Measurements from ENCODE around the gene THTPA.

Gene THTPA

DNA sequence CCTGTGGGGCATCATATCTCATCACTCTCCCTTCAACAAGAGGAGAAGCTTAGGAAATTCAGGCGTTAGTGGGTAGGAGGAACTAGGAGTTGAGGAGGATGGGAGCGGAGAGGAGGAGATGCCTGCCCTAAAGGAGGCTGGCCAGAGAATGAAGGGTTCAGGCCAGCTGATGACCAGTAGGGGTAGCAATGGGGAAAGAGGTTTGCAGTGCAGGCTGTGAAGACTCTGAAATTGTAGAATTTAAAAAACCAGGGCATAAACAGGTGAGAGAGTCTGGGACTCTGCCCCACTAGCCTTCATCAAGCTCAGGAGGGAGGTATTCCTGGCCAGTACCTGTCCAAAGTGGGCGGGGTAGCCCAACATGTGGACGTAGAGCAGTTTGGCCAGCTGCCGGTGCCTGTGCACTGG is 10.7 kb downstream of the THTPA start:
- TF ChIP-seq, protein P1, sequence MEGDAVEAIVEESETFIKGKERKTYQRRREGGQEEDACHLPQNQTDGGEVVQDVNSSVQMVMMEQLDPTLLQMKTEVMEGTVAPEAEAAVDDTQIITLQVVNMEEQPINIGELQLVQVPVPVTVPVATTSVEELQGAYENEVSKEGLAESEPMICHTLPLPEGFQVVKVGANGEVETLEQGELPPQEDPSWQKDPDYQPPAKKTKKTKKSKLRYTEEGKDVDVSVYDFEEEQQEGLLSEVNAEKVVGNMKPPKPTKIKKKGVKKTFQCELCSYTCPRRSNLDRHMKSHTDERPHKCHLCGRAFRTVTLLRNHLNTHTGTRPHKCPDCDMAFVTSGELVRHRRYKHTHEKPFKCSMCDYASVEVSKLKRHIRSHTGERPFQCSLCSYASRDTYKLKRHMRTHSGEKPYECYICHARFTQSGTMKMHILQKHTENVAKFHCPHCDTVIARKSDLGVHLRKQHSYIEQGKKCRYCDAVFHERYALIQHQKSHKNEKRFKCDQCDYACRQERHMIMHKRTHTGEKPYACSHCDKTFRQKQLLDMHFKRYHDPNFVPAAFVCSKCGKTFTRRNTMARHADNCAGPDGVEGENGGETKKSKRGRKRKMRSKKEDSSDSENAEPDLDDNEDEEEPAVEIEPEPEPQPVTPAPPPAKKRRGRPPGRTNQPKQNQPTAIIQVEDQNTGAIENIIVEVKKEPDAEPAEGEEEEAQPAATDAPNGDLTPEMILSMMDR (IDR thresholded peaks at IDR 0.05; ENCODE audit: extremely low read depth, insufficient read depth, missing control alignments) = peak; percentile 14
- in situ Hi-C loops (cut with MboI; ENCODE audit: low pct_unique_long_range_greater_than_20kb, low sequenced_read_pairs, unreplicated experiment) = loop anchor here (5.0 kb wide), 1 partner anchor 89 kb away; no protein-coding TSS in a partner anchor
- no peak for DNase-seq (ENCODE audit: low spot score)

DNA sequence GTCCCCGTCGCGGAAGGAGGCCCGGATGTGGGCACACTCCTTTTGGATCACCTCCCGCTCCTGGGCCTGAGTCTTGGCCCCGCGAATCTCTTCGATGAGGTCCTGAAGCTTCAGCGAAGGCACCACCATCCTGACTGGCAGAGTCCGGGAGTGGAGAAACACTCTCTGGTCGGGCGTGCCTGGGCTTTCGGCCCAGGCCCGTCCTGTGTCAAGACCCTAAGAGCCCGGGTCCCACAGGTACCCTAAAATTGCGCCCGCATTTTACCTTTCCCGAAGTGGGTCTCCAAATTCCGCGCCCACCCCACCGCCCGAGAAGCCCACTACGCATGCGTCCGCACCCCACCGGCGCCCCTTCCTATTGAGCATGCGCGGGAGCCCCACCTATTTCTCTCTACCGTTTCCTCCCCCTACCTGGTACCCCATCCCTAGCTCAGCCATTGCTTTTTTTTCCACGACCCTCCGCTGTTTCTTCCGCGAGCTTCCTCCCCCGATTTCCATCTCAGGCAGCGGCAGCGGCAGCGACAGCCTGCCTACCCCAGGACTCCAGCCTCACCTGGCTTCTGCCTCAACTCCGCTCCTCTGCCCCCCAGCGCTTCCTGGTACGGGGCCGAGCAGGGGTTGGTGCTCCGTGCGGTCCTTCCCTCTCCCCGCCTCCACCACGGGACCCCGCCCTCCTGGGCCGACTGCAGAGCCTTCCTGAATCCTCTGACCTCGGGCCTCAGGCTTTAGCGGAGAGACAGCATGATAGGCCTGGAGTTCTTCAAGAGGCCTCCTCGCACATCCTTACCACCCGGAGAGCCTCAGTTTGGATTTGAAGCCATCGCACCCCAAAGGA is 11.3 kb downstream of the THTPA start, which contains the start of gene AP1G2:
AP1G2 (minus strand) TSS at position 606 of the 835 bp plus-strand sequence; CDS start at position 129, 477 bp downstream.
- in situ Hi-C loops (cut with MboI; ENCODE audit: low pct_unique_long_range_greater_than_20kb, low sequenced_read_pairs, unreplicated experiment) = loop anchor here (5.0 kb wide), 1 partner anchor 90 kb away; no protein-coding TSS in a partner anchor
- TF ChIP-seq, protein P1 (IDR thresholded peaks at IDR 0.05; ENCODE audit: extremely low read depth, insufficient read depth, missing control alignments) = no peak
- peak; percentile 90 for DNase-seq (ENCODE audit: low spot score)

DNA sequence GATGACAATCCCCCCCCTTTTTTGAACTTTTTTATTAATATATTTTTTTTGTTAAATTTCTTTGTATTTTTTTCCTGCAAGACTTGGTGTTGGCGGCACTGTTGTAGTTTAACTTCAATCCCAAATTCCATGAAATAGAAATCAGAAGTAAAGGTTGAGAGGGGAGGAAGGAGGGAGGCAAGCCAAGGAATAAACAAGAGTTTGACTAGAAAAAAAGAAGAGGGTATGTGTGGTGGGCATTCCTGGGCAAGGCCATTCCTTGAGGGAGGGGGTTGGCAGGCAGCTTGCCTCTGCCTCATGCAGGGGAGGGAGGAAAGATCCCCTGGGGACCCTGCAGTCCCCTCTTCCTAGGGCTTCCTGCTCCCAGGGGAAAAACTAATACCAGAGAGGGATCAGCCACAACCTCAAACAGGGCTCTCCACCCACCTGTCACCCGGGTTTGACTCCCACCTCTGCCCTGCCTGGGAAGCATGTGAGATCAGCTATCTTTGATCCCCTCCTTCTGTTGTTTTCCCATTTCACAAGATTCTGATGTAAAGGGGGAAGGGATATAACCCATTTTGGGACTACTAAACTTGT is 12.0 kb downstream of the THTPA start:
- TF ChIP-seq, protein P1 (IDR thresholded peaks at IDR 0.05; ENCODE audit: extremely low read depth, insufficient read depth, missing control alignments) = no peak
- in situ Hi-C loops (cut with MboI; ENCODE audit: low pct_unique_long_range_greater_than_20kb, low sequenced_read_pairs, unreplicated experiment) = loop anchor here (5.0 kb wide), 1 partner anchor 91 kb away; no protein-coding TSS in a partner anchor
- DNase-seq (ENCODE audit: low spot score) = no peak

DNA sequence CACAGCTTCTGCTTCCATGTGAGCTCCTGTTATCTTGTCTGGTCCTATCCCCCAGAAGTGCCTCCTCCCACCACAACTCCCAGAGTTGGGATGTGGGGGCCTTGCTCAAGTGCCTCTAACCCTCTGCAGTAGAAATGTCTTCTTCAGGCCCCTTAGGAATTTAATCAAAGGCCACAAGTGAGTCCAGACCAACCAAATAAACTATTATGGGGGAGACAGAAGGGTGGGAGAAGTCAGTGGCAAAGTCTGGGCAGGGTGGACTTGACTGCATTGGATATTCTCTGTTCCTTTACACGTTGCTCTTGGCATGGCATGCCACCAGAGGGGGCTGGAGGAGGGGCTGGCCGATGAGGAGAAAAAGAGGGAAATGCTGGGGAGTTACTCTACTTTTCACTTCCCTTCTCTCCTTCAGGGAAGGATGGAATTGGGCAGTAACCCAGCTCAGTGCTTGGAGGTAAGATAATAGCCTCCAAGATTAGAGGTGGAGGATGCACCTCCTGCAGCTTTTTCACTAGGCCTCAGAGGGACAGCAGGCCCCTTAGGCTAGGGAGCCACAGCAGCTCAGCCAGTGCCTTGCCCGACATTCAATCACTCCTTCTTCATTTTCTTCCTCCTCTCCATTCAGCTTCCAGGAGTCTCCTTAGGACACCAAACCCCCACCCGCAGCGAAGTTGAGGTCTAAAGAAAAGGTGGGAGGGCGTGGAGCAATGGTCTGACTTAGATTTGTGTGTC is 12.7 kb downstream of the THTPA start:
- in situ Hi-C loops (cut with MboI; ENCODE audit: low pct_unique_long_range_greater_than_20kb, low sequenced_read_pairs, unreplicated experiment) = loop anchor here (5.0 kb wide), 1 partner anchor 91 kb away; no protein-coding TSS in a partner anchor
- TF ChIP-seq, protein P1 (IDR thresholded peaks at IDR 0.05; ENCODE audit: extremely low read depth, insufficient read depth, missing control alignments) = peak; percentile 49
- no peak for DNase-seq (ENCODE audit: low spot score)

DNA sequence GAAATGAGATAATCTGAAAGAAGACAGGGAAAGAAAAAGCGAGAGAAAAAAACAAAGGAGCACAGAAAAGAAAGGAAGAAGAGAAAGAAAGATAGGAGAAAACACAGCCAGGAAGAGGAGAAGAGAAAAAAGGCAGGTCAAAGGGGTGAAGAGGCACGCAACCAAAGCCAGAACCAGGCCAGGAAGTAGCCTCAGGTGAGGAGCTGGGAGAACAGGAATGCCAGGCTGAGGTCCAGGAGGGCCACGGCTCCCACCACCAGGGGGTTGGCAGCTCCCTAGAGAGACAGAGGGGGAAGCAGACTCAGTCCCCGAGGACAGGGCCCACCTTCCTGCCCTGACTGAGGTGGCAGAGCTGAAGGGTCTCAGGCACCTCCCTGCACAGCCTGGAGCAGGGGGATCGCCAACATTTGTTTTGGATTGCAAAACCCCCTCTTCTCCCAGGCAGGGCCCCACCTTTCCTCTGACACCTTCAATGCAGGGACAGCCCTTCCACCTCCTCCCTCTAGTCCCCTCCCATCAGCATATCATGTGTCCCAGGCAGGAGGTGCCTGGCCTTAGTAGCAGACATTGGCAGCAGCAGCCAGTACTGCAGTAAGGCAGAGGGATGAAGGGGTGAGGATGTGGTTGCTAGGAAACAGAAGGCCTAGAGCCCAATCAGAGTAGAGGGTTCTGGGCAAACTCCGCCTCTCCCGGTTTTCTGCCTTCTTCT is 13.5 kb downstream of the THTPA start:
- TF ChIP-seq, protein P1 (IDR thresholded peaks at IDR 0.05; ENCODE audit: extremely low read depth, insufficient read depth, missing control alignments) = no peak
- in situ Hi-C loops (cut with MboI; ENCODE audit: low pct_unique_long_range_greater_than_20kb, low sequenced_read_pairs, unreplicated experiment) = loop anchor here (5.0 kb wide), 1 partner anchor 92 kb away; no protein-coding TSS in a partner anchor
- no peak for DNase-seq (ENCODE audit: low spot score)
